Measurements from ENCODE around the gene C10orf95.

GRCh38 chr10:102460836-102461186, 9.5 kb upstream of the C10orf95 start:
- no peak for TF ChIP-seq GATA2 (IDR thresholded peaks at IDR 0.05; ENCODE audit: insufficient read depth, insufficient read length, low read depth, low read length)
- TF ChIP-seq POLR2A (IDR thresholded peaks at IDR 0.05; ENCODE audit: low read depth, low read length) = no peak
- no peak for TF ChIP-seq MAX (IDR thresholded peaks at IDR 0.05; ENCODE audit: insufficient read depth, insufficient read length)
- no peak for TF ChIP-seq CTCF (IDR thresholded peaks at IDR 0.05; ENCODE audit: extremely low read depth in 1 of 2, insufficient read depth in 1 of 2, low read depth in 1 of 2, low read length in 2 of 2)
- no peak for TF ChIP-seq POLR2AphosphoS5 (IDR thresholded peaks at IDR 0.05; ENCODE audit: insufficient read depth, low read depth, low read length)
- TF ChIP-seq EZH2 (IDR thresholded peaks at IDR 0.05; ENCODE audit: borderline replicate concordance, low read depth, low read length, severe bottlenecking) = no peak
